ENCODE measurements around the gene HAND1. TPM values are rescaled to one million over a fixed set of nuclear protein-coding genes. Genes with fewer than 3 reads are reported as not detected.

Gene HAND1
- total and polyA plus RNA-seq, 9 of the 15 experiments (the other 6 are each of a cell fraction or from before 2014, with no cell fraction given) = not detected

DNA sequence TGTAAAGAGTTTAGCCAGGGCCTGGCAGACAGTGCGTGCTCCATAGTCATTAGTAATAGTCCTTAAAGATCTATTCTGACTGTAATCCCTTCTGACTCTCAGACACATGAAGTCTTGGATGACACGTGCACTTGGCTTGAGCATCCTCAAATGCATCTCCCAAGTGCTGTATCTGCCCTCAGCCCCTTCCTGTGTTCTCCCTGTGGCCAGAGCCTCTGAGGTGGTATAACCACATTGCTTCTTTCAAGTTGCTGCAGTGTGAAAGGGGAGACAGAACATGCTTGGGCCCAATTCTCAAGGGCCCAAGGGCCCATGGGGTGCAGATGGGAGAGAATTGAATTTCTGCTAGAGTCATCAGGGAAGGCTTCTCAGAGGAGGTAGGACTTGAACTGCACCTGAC is 30.1 kb upstream of the HAND1 start:
- DNase-seq (ENCODE audit: extremely low read depth in 1 of 4, low spot score in 3 of 4) (no peak), FAIRE-seq (no peak), ATAC-seq (no peak)
- H3K27ac ChIP-seq (ENCODE audit: extremely low read depth, low read depth, low read length) = no peak overlapping the region
- peaks cover 27 to 45% of the 10 kb centered on the region in 2 experiments for H3K27me3 ChIP-seq (ENCODE audit: control insufficient read depth in 2 of 2, insufficient read depth in 2 of 2, low read length in 2 of 2)
- no peaks in the 10 kb centered on the region for H3K36me3 ChIP-seq (ENCODE audit: control insufficient read depth, insufficient read depth, low read length)
- no peaks in the 10 kb centered on the region for H3K4me1 ChIP-seq (replicated peaks in 1 of 2; ENCODE audit: control insufficient read depth in 2 of 2, insufficient read depth in 2 of 2, low read length in 2 of 2)
- ChIA-PET POLR2A (no interaction called here), CTCF (ENCODE audit: low intra/inter-chr PET ratio) (no interaction called here)
- H3K4me3 ChIP-seq = no peak overlapping the region
- H3K9ac ChIP-seq (ENCODE audit: insufficient read depth in 1 of 2, low read depth in 2 of 2, low read length in 2 of 2) = no peak overlapping the region
- no peaks in the 10 kb centered on the region for H3K9me3 ChIP-seq (replicated peaks; ENCODE audit: control insufficient read depth, insufficient read depth, low read depth, low read length)
- TF ChIP-seq MTA1 (IDR thresholded peaks at IDR 0.05; ENCODE audit: borderline replicate concordance) = no peak
- TF ChIP-seq ZNF584 (CRISPR knock-in tag; IDR thresholded peaks at IDR 0.05; ENCODE audit: low read depth) = no peak
- no peak for TF ChIP-seq ZBTB7A (IDR thresholded peaks at IDR 0.05; ENCODE audit: borderline replicate concordance, control insufficient read depth, low read depth, low read length)
- no peak for TF ChIP-seq CC2D1A (IDR thresholded peaks at IDR 0.05)
- TF ChIP-seq CHD4 (IDR thresholded peaks at IDR 0.05; ENCODE audit: insufficient read depth, insufficient replicate concordance, low read depth, low read length, poor library complexity, severe bottlenecking) = no peak
- WGBS (ENCODE audit: insufficient coverage, low coverage, missing lambda C conversion rate) = 0% methylated on average over 2 of the region's 2 CpGs
- no peak overlapping the region for H2AFZ ChIP-seq (ENCODE audit: low read depth, low read length)
- no TSS peak for BruUV-seq (replicated peaks)
- no peak overlapping the region for H3K4me2 ChIP-seq (ENCODE audit: insufficient read depth, low read length)
- no peaks in the 10 kb centered on the region for H3K9me1 ChIP-seq (ENCODE audit: control insufficient read depth, insufficient read depth, low read length)
- H4K20me1 ChIP-seq (replicated peaks; ENCODE audit: control insufficient read depth, insufficient read depth, low read length) = no peaks in the 10 kb centered on the region
- intact Hi-C loops (cut with micrococcal nuclease) = no loop called here
- no peaks in the 10 kb centered on the region for H3K79me2 ChIP-seq (ENCODE audit: control insufficient read depth, insufficient read depth, low read length)
- in situ Hi-C loops (cut with MboI) = no loop called here

DNA sequence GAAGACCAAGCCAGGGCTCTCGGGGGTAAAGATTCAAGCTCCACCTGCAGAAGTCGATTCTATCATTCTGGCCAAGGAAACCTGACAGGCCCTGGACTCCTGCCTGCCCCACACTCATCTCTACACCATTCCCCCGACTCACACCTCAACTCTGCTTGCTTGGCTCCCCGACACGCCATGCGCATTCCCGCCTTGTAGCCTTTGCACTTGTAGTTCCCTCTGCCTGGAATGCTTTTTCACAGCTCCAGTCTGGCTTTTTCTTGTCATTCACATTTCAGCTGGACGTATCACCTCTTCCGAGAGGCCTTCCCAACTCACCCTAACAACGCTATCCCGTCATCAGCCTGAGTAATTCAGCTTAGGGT is 28.7 kb upstream of the HAND1 start:
- H3K27ac ChIP-seq (ENCODE audit: extremely low read depth, low read depth, low read length) = no peak overlapping the region
- no peaks in the 10 kb centered on the region for H3K79me2 ChIP-seq (ENCODE audit: control insufficient read depth, insufficient read depth, low read length)
- ATAC-seq = no peak
- no peaks in the 10 kb centered on the region for H3K36me3 ChIP-seq (ENCODE audit: control insufficient read depth, insufficient read depth, low read length)
- no peak overlapping the region for H2AFZ ChIP-seq (ENCODE audit: low read depth, low read length)
- peaks cover 28 to 56% of the 10 kb centered on the region in 2 experiments for H3K27me3 ChIP-seq (ENCODE audit: control insufficient read depth in 2 of 2, insufficient read depth in 2 of 2, low read length in 2 of 2)
- intact Hi-C loops (cut with micrococcal nuclease) (no loop called here), in situ Hi-C loops (cut with MboI) (no loop called here)
- H3K9me1 ChIP-seq (ENCODE audit: control insufficient read depth, insufficient read depth, low read length) = no peaks in the 10 kb centered on the region
- ChIA-PET POLR2A (no interaction called here), CTCF (ENCODE audit: low intra/inter-chr PET ratio) (no interaction called here)
- H3K4me3 ChIP-seq = no peak overlapping the region
- BruUV-seq (replicated peaks) = no TSS peak
- H4K20me1 ChIP-seq (replicated peaks; ENCODE audit: control insufficient read depth, insufficient read depth, low read length) = no peaks in the 10 kb centered on the region
- no peak overlapping the region for H3K9ac ChIP-seq (ENCODE audit: insufficient read depth in 1 of 2, low read depth in 2 of 2, low read length in 2 of 2)
- 5% methylated on average over 11 of the region's 11 CpGs for WGBS (ENCODE audit: insufficient coverage, low coverage, missing lambda C conversion rate)
- H3K9me3 ChIP-seq (replicated peaks; ENCODE audit: control insufficient read depth, insufficient read depth, low read depth, low read length) = no peaks in the 10 kb centered on the region
- no peak overlapping the region for H3K4me2 ChIP-seq (ENCODE audit: insufficient read depth, low read length)
- no peaks in the 10 kb centered on the region for H3K4me1 ChIP-seq (replicated peaks in 1 of 2; ENCODE audit: control insufficient read depth in 2 of 2, insufficient read depth in 2 of 2, low read length in 2 of 2)
- FAIRE-seq = no peak
- no peak for DNase-seq (ENCODE audit: extremely low read depth in 1 of 4, low spot score in 3 of 4)
- TF ChIP-seq, protein P1, sequence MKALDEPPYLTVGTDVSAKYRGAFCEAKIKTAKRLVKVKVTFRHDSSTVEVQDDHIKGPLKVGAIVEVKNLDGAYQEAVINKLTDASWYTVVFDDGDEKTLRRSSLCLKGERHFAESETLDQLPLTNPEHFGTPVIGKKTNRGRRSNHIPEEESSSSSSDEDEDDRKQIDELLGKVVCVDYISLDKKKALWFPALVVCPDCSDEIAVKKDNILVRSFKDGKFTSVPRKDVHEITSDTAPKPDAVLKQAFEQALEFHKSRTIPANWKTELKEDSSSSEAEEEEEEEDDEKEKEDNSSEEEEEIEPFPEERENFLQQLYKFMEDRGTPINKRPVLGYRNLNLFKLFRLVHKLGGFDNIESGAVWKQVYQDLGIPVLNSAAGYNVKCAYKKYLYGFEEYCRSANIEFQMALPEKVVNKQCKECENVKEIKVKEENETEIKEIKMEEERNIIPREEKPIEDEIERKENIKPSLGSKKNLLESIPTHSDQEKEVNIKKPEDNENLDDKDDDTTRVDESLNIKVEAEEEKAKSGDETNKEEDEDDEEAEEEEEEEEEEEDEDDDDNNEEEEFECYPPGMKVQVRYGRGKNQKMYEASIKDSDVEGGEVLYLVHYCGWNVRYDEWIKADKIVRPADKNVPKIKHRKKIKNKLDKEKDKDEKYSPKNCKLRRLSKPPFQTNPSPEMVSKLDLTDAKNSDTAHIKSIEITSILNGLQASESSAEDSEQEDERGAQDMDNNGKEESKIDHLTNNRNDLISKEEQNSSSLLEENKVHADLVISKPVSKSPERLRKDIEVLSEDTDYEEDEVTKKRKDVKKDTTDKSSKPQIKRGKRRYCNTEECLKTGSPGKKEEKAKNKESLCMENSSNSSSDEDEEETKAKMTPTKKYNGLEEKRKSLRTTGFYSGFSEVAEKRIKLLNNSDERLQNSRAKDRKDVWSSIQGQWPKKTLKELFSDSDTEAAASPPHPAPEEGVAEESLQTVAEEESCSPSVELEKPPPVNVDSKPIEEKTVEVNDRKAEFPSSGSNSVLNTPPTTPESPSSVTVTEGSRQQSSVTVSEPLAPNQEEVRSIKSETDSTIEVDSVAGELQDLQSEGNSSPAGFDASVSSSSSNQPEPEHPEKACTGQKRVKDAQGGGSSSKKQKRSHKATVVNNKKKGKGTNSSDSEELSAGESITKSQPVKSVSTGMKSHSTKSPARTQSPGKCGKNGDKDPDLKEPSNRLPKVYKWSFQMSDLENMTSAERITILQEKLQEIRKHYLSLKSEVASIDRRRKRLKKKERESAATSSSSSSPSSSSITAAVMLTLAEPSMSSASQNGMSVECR (CRISPR knock-in tag; IDR thresholded peaks at IDR 0.05) = no peak
- TF ChIP-seq NFATC3 (IDR thresholded peaks at IDR 0.05) (no peak), ZKSCAN8 (CRISPR knock-in tag; IDR thresholded peaks at IDR 0.05) (no peak), SMAD4 (CRISPR knock-in tag; conservative IDR thresholded peaks at IDR 0.05) (no peak), PHB (CRISPR knock-in tag; IDR thresholded peaks at IDR 0.05) (no peak), PTBP1 (IDR thresholded peaks at IDR 0.05; ENCODE audit: low read depth, low read length) (no peak), MEF2D (tag; conservative IDR thresholded peaks at IDR 0.05; ENCODE audit: low read depth) (no peak), HMG20A (CRISPR knock-in tag; conservative IDR thresholded peaks at IDR 0.05) (no peak)
